ENCODE results near the gene SLCO4A1.

The SLCO4A1 gene

GRCh38 chr20:62607366-62608217 is 34.7 kb upstream of the SLCO4A1 start:
- no peak for DNase-seq

- DNase-seq = no peak
Observed at GRCh38 chr20:62608218-62608565, 34.1 kb upstream of the SLCO4A1 start.

- DNase-seq = no peak
Observed at GRCh38 chr20:62609279-62609720, 33.0 kb upstream of the SLCO4A1 start.

GRCh38 chr20:62609811-62610757 is 32.2 kb upstream of the SLCO4A1 start:
- no peak for DNase-seq

- no peak for DNase-seq
Observed at GRCh38 chr20:62611012-62611411, 31.3 kb upstream of the SLCO4A1 start.

- DNase-seq = no peak
Observed at GRCh38 chr20:62611819-62612218, 30.5 kb upstream of the SLCO4A1 start.

- DNase-seq = no peak
Observed at GRCh38 chr20:62614085-62614960, 28.0 kb upstream of the SLCO4A1 start.

- no peak for DNase-seq
Observed at GRCh38 chr20:62614961-62615680, 27.2 kb upstream of the SLCO4A1 start.

- no peak for DNase-seq
Observed at GRCh38 chr20:62615750-62616251, 26.5 kb upstream of the SLCO4A1 start.

- DNase-seq = peak; percentile 68
Observed at GRCh38 chr20:62616728-62617621, 25.3 kb upstream of the SLCO4A1 start.

GRCh38 chr20:62617711-62618483 is 24.4 kb upstream of the SLCO4A1 start:
- peak; percentile 56 for DNase-seq

- DNase-seq = peak; percentile 38
Observed at GRCh38 chr20:62618611-62619529, 23.4 kb upstream of the SLCO4A1 start.

- no peak for DNase-seq
Observed at GRCh38 chr20:62620625-62621024, 21.7 kb upstream of the SLCO4A1 start.

GRCh38 chr20:62621251-62622110 is 20.8 kb upstream of the SLCO4A1 start:
- no peak for DNase-seq

GRCh38 chr20:62622178-62622876 is 20.0 kb upstream of the SLCO4A1 start:
- DNase-seq = no peak

- no peak for DNase-seq
Observed at GRCh38 chr20:62622877-62623487, 19.3 kb upstream of the SLCO4A1 start.
